ENCODE data around the gene INPP5B. TPM values are rescaled to one million over a fixed set of nuclear protein-coding genes. Genes with fewer than 3 reads are reported as not detected.

Gene INPP5B
- total and polyA plus RNA-seq, 2 experiments from 2014 or later = 10.0 to 34.3 TPM

- Histone ChIP-seq H3K27me3 (replicated peaks; ENCODE audit: insufficient read depth) (no peaks in the 10 kb centered on the region), H3K4me3 (no peak overlapping the region), H3K9me2 (ENCODE audit: insufficient read depth) (no peaks in the 10 kb centered on the region), H2AFZ (no peak overlapping the region), H3K4me1 (ENCODE audit: insufficient read depth) (no peaks in the 10 kb centered on the region), H3K27ac (no peak overlapping the region), H3K36me3 (ENCODE audit: low read depth) (peaks cover 67% of the 10 kb centered on the region), H4K20me1 (ENCODE audit: insufficient read depth) (no peaks in the 10 kb centered on the region), H3K79me2 (ENCODE audit: insufficient read depth) (no peaks in the 10 kb centered on the region), H3K9ac (no peak overlapping the region), H3K9me3 (ENCODE audit: low read depth) (no peaks in the 10 kb centered on the region), H3K4me2 (ENCODE audit: unreplicated experiment) (no peak overlapping the region), H3F3A (ENCODE audit: insufficient read depth) (no peaks in the 10 kb centered on the region; the same call in 1 of the 2 replicates)
- in situ Hi-C loops (cut with MboI) = no loop called here
- no peak for TF ChIP-seq EZH2phosphoT487 (IDR thresholded peaks at IDR 0.05; ENCODE audit: insufficient read depth, low read depth)
- no peak for TF ChIP-seq EZH2 (IDR thresholded peaks at IDR 0.05; ENCODE audit: insufficient read depth, poor library complexity, severe bottlenecking)
- no peak for DNase-seq
- WGBS, 2 experiments (ENCODE audit: low coverage in 1 of 2, low lambda C conversion rate in 2 of 2, missing lambda C conversion rate in 2 of 2) = 97 to 98% methylated on average over 4 of the region's 4 CpGs
Measured at GRCh38 chr1:37879865-37880264, 67.0 kb downstream of the INPP5B start.

GRCh38 chr1:37878071-37878470 lies 68.8 kb downstream of the INPP5B start:
- Histone ChIP-seq H2AFZ (no peak overlapping the region), H3K4me3 (no peak overlapping the region), H3F3A (ENCODE audit: insufficient read depth) (no peaks in the 10 kb centered on the region; the same call in 1 of the 2 replicates), H3K9me2 (ENCODE audit: insufficient read depth) (no peaks in the 10 kb centered on the region), H4K20me1 (ENCODE audit: insufficient read depth) (no peaks in the 10 kb centered on the region), H3K27me3 (replicated peaks; ENCODE audit: insufficient read depth) (no peaks in the 10 kb centered on the region), H3K79me2 (ENCODE audit: insufficient read depth) (no peaks in the 10 kb centered on the region), H3K4me1 (ENCODE audit: insufficient read depth) (no peaks in the 10 kb centered on the region), H3K27ac (no peak overlapping the region), H3K9ac (no peak overlapping the region), H3K9me3 (ENCODE audit: low read depth) (no peaks in the 10 kb centered on the region), H3K36me3 (ENCODE audit: low read depth) (peaks cover 57% of the 10 kb centered on the region), H3K4me2 (ENCODE audit: unreplicated experiment) (no peak overlapping the region)
- no peak for DNase-seq
- 89 to 91% methylated on average over 6 of the region's 6 CpGs for WGBS, 2 experiments (ENCODE audit: low coverage in 1 of 2, low lambda C conversion rate in 2 of 2, missing lambda C conversion rate in 2 of 2)
- in situ Hi-C loops (cut with MboI) = no loop called here
- TF ChIP-seq EZH2 (IDR thresholded peaks at IDR 0.05; ENCODE audit: insufficient read depth, poor library complexity, severe bottlenecking) (no peak), EZH2phosphoT487 (IDR thresholded peaks at IDR 0.05; ENCODE audit: insufficient read depth, low read depth) (no peak)

GRCh38 chr1:37875833-37876232 lies 71.0 kb downstream of the INPP5B start:
- H3K9me3 ChIP-seq (ENCODE audit: low read depth) = no peaks in the 10 kb centered on the region
- no peaks in the 10 kb centered on the region for H3K79me2 ChIP-seq (ENCODE audit: insufficient read depth)
- 93 to 100% methylated on average over 1 of the region's 1 CpG for WGBS, 2 experiments (ENCODE audit: low coverage in 1 of 2, low lambda C conversion rate in 2 of 2, missing lambda C conversion rate in 2 of 2)
- H3K36me3 ChIP-seq (ENCODE audit: low read depth) = peaks cover 41% of the 10 kb centered on the region
- no peaks in the 10 kb centered on the region for H3K27me3 ChIP-seq (replicated peaks; ENCODE audit: insufficient read depth)
- no peaks in the 10 kb centered on the region for H3K9me2 ChIP-seq (ENCODE audit: insufficient read depth)
- no peaks in the 10 kb centered on the region; the same call in 1 of the 2 replicates for H3F3A ChIP-seq (ENCODE audit: insufficient read depth)
- no peak overlapping the region for H3K9ac ChIP-seq
- no peak overlapping the region for H3K27ac ChIP-seq
- no peak overlapping the region for H2AFZ ChIP-seq
- no peaks in the 10 kb centered on the region for H4K20me1 ChIP-seq (ENCODE audit: insufficient read depth)
- H3K4me1 ChIP-seq (ENCODE audit: insufficient read depth) = no peaks in the 10 kb centered on the region
- in situ Hi-C loops (cut with MboI) = no loop called here
- DNase-seq = peak; percentile 39
- no peak overlapping the region for H3K4me3 ChIP-seq
- H3K4me2 ChIP-seq (ENCODE audit: unreplicated experiment) = no peak overlapping the region
- TF ChIP-seq EZH2 (IDR thresholded peaks at IDR 0.05; ENCODE audit: insufficient read depth, poor library complexity, severe bottlenecking) = no peak
- no peak for TF ChIP-seq EZH2phosphoT487 (IDR thresholded peaks at IDR 0.05; ENCODE audit: insufficient read depth, low read depth)

- Histone ChIP-seq H3K9ac (no peak overlapping the region), H3K4me3 (no peak overlapping the region), H3K4me2 (ENCODE audit: unreplicated experiment) (no peak overlapping the region), H3K9me2 (ENCODE audit: insufficient read depth) (no peaks in the 10 kb centered on the region), H3K4me1 (ENCODE audit: insufficient read depth) (no peaks in the 10 kb centered on the region), H2AFZ (no peak overlapping the region), H3F3A (ENCODE audit: insufficient read depth) (no peaks in the 10 kb centered on the region; the same call in 1 of the 2 replicates), H4K20me1 (ENCODE audit: insufficient read depth) (no peaks in the 10 kb centered on the region), H3K27ac (no peak overlapping the region), H3K79me2 (ENCODE audit: insufficient read depth) (no peaks in the 10 kb centered on the region), H3K9me3 (ENCODE audit: low read depth) (no peaks in the 10 kb centered on the region), H3K27me3 (replicated peaks; ENCODE audit: insufficient read depth) (no peaks in the 10 kb centered on the region), H3K36me3 (ENCODE audit: low read depth) (peaks cover 39% of the 10 kb centered on the region)
- TF ChIP-seq EZH2phosphoT487 (IDR thresholded peaks at IDR 0.05; ENCODE audit: insufficient read depth, low read depth) (no peak), EZH2 (IDR thresholded peaks at IDR 0.05; ENCODE audit: insufficient read depth, poor library complexity, severe bottlenecking) (no peak)
- DNase-seq = no peak
- WGBS, 2 experiments (ENCODE audit: low coverage in 1 of 2, low lambda C conversion rate in 2 of 2, missing lambda C conversion rate in 2 of 2) = 95 to 100% methylated on average over 1 of the region's 1 CpG
- in situ Hi-C loops (cut with MboI) = no loop called here
Measured at GRCh38 chr1:37872692-37873091, 74.2 kb downstream of the INPP5B start.

GRCh38 chr1:37868466-37868865 lies 78.4 kb downstream of the INPP5B start:
- Histone ChIP-seq H2AFZ (no peak overlapping the region), H3K9me3 (ENCODE audit: low read depth) (no peaks in the 10 kb centered on the region), H3K27ac (no peak overlapping the region), H3K9me2 (ENCODE audit: insufficient read depth) (no peaks in the 10 kb centered on the region), H3F3A (ENCODE audit: insufficient read depth) (peaks cover 7% of the 10 kb centered on the region; the same call in 1 of the 2 replicates), H3K36me3 (ENCODE audit: low read depth) (peaks cover 43% of the 10 kb centered on the region; the same call in 1 of the 2 replicates), H3K4me1 (ENCODE audit: insufficient read depth) (no peaks in the 10 kb centered on the region; the same call in 1 of the 2 replicates), H3K4me2 (ENCODE audit: unreplicated experiment) (no peak overlapping the region), H3K9ac (no peak overlapping the region), H4K20me1 (ENCODE audit: insufficient read depth) (no peaks in the 10 kb centered on the region), H3K79me2 (ENCODE audit: insufficient read depth) (no peaks in the 10 kb centered on the region), H3K4me3 (no peak overlapping the region), H3K27me3 (replicated peaks; ENCODE audit: insufficient read depth) (no peaks in the 10 kb centered on the region)
- in situ Hi-C loops (cut with MboI) = no loop called here
- DNase-seq = no peak
- TF ChIP-seq EZH2phosphoT487 (IDR thresholded peaks at IDR 0.05; ENCODE audit: insufficient read depth, low read depth) = no peak
- 100% methylated on average over 2 of the region's 2 CpGs for WGBS, 2 experiments (ENCODE audit: low coverage in 1 of 2, low lambda C conversion rate in 2 of 2, missing lambda C conversion rate in 2 of 2)

Data from GM23248 (cell line).